ENCODE data around the gene CHKB. TPM values are rescaled to one million over a fixed set of nuclear protein-coding genes. Genes with fewer than 3 reads are reported as not detected.

Gene CHKB
- total RNA-seq, 1 donor from 2014 or later: 94.6 TPM

DNA sequence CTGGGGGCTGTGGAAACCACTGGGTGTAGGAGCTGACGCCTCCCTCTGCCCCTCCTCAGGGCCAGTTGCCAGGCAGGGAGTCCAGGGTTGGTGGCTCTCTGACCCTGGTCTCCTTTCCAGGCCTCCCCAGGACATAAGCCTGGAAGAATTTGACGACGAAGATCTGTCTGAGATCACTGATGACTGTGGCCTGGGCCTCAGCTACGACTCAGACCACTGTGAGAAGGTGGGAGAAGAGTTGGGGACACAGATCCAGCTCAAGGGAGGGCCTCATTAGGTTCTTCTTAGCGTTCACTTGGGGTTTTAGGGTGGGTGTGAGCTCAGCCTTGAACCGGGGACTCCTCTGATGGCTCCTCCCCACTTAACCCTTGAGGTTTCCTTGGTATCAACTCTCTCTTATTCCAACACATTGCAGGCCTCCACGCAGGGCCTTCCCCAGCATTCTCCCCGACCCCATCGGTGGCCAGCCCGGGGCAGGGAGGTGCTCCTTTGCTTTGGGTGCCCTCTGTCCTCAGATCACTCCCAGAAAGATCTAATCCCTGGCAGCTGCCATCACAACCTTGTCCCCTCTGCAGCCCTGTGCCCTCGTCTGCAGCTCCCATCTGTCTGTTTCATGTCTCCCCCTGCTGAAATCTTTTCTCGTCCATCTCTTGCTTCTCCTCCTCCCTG is 19.2 kb upstream of the CHKB start:
- H3K27ac Mint-ChIP-seq (ENCODE audit: unreplicated experiment): no peak overlapping the region
- H3K27me3 Mint-ChIP-seq (ENCODE audit: unreplicated experiment): peaks cover 19% of the 10 kb centered on the region
- no peak for DNase-seq (ENCODE audit: low spot score)

DNA sequence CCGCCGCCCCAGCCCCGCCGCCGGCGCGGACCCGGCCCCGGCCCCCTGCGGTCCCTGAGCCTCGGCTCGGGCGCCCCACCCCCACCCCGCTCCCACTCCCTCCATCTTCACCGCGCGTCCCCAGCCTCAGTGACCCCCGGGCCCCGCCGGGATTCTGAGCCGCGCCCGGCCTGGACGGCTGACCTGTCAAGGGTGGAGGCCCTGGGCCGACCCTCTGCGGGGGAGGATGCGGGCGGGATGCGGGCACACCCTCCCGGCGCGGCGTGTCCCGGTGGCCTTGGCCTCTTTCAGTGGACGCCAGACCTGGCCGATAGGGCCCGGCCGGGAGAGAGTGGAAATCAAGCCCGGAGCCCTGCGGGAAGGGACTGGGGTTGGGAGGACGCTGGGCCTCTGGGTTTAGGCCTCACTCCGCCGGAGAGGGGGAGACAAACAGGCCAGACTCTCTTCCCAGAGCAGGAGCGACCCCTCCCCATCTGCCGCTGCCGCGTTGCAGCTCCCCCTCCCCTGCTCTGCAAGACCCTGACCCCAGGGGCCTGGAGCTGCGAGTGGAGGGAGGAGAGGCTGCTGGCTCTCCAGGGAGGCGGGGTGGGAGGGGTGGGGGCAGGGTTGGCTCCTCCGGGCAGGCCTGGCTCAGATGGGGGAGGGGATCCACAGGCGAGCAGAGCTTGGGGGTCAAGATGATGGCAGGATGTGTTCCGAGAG is 18.5 kb upstream of the CHKB start:
- TF ChIP-seq, protein P1, sequence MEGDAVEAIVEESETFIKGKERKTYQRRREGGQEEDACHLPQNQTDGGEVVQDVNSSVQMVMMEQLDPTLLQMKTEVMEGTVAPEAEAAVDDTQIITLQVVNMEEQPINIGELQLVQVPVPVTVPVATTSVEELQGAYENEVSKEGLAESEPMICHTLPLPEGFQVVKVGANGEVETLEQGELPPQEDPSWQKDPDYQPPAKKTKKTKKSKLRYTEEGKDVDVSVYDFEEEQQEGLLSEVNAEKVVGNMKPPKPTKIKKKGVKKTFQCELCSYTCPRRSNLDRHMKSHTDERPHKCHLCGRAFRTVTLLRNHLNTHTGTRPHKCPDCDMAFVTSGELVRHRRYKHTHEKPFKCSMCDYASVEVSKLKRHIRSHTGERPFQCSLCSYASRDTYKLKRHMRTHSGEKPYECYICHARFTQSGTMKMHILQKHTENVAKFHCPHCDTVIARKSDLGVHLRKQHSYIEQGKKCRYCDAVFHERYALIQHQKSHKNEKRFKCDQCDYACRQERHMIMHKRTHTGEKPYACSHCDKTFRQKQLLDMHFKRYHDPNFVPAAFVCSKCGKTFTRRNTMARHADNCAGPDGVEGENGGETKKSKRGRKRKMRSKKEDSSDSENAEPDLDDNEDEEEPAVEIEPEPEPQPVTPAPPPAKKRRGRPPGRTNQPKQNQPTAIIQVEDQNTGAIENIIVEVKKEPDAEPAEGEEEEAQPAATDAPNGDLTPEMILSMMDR (IDR thresholded peaks at IDR 0.05; ENCODE audit: unreplicated experiment): no peak
- Mint-ChIP-seq H3K36me3 (ENCODE audit: low read depth, unreplicated experiment) (peaks cover 7% of the 10 kb centered on the region), H3K27ac (ENCODE audit: unreplicated experiment) (no peak overlapping the region), H3K9me3 (ENCODE audit: unreplicated experiment) (no peaks in the 10 kb centered on the region), H3K4me1 (ENCODE audit: unreplicated experiment) (peaks cover 11% of the 10 kb centered on the region), H3K27me3 (ENCODE audit: unreplicated experiment) (peaks cover 19% of the 10 kb centered on the region), H3K4me3 (ENCODE audit: unreplicated experiment) (no peak overlapping the region)
- no peak for DNase-seq (ENCODE audit: low spot score)

More for the DNA sequence above, 19.2 kb upstream of the CHKB start:
- Mint-ChIP-seq H3K4me3 (ENCODE audit: unreplicated experiment) (peak overlapping the region; percentile 62), H3K9me3 (ENCODE audit: unreplicated experiment) (no peaks in the 10 kb centered on the region), H3K36me3 (ENCODE audit: low read depth, unreplicated experiment) (peaks cover 4% of the 10 kb centered on the region), H3K4me1 (ENCODE audit: unreplicated experiment) (peaks cover 11% of the 10 kb centered on the region)
- TF ChIP-seq, protein P1 (IDR thresholded peaks at IDR 0.05; ENCODE audit: unreplicated experiment): no peak

DNA sequence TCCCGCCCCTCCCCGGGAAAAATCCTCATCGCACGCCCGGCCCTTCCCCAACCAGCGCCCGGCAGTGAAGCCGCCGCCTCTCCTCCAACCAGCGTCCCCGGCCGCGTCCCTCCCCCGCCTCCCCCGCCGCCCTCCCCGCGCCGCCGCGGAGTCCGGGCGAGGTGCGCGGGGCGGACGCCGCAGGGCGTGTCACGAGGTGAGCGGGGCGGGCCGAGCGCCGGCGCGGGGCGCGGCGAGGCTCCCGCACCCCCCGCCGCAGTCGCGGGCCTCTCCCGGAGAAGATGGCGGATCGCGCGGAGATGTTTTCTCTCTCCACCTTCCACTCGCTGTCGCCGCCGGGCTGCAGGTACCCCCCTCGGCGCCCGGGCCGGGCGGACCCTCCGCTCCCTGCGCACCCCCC is 17.9 kb upstream of the CHKB start, which contains the start of gene MAPK8IP2:
MAPK8IP2 (plus strand) TSS at position 256 of the 400 bp plus-strand sequence; CDS start at position 282, 26 bp downstream.
- peak within 1 kb of the TSS; percentile 16 for H3K27ac Mint-ChIP-seq (ENCODE audit: unreplicated experiment)

DNA sequence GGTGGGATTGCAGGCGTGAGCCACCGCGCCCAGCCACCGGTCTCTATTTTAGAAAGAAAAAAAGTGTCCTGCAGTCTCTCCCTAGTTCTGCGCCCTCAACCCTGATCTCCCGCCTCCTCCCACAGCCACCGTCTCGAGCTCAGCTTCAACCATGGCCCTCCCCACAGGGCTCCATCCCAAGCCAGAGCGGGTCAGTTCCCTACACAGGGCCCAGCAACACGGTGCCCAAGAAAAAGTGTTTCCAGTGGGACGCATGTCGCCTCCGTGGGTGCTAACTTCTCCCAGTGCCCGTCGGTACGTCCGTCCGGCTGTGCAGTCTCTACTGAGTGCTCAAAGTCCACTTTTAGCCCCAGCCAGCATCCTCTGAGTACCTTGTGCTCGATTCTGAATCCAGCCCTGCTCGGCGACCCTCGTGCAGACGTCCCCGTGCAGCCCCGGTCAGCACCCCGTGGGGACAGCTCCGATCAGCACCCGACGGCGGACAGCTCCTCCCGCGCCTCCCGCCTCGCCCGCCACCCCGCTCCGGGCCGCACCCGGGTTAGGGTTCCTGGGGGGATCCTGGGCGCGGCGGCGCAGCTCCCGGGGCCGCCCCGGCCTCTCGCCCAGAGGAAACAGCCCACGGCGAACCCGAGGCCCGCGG is 17.3 kb upstream of the CHKB start:
- Mint-ChIP-seq H3K4me3 (ENCODE audit: unreplicated experiment) (peak overlapping the region; percentile 77), H3K4me1 (ENCODE audit: unreplicated experiment) (peaks cover 11% of the 10 kb centered on the region), H3K27me3 (ENCODE audit: unreplicated experiment) (peaks cover 19% of the 10 kb centered on the region), H3K9me3 (ENCODE audit: unreplicated experiment) (no peaks in the 10 kb centered on the region), H3K36me3 (ENCODE audit: low read depth, unreplicated experiment) (peaks cover 7% of the 10 kb centered on the region), H3K27ac (ENCODE audit: unreplicated experiment) (peak overlapping the region; percentile 16)
- DNase-seq (ENCODE audit: low spot score): peak; percentile 80
- TF ChIP-seq, protein P1 (IDR thresholded peaks at IDR 0.05; ENCODE audit: unreplicated experiment): no peak

More for the DNA sequence above, 17.9 kb upstream of the CHKB start, which contains the start of gene MAPK8IP2:
- H3K4me1 Mint-ChIP-seq (ENCODE audit: unreplicated experiment): peaks cover 11% of the 10 kb centered on the region
- no peaks in the 10 kb centered on the region for H3K9me3 Mint-ChIP-seq (ENCODE audit: unreplicated experiment)
- DNase-seq (ENCODE audit: low spot score): no peak
- peaks cover 19% of the 10 kb centered on the region for H3K27me3 Mint-ChIP-seq (ENCODE audit: unreplicated experiment)
- peak within 1 kb of the TSS; percentile 77 for H3K4me3 Mint-ChIP-seq (ENCODE audit: unreplicated experiment)
- H3K36me3 Mint-ChIP-seq (ENCODE audit: low read depth, unreplicated experiment): peaks cover 7% of the 10 kb centered on the region
- TF ChIP-seq, protein P1 (IDR thresholded peaks at IDR 0.05; ENCODE audit: unreplicated experiment): no peak

Measured in endothelial cell (in vitro differentiated cells).